GM19099 (cell line): Measurements from ENCODE around the gene LARP6.

Source experiments
- POLR2A ChIP-seq: IDR thresholded peaks from 3 replicates; pipeline ENCODE4 v1.6.1; 2011; ENCODE audit warnings: low read depth; ENCODE audit not compliant: insufficient read length; ENCODE audit errors: extremely low read depth

The LARP6 gene

GRCh38 chr15:70835841-70836240 lies 18.1 kb downstream of the LARP6 start:
- TF ChIP-seq POLR2A: no peak

- TF ChIP-seq POLR2A: no peak
Observed at GRCh38 chr15:70835415-70835814, 18.5 kb downstream of the LARP6 start.

GRCh38 chr15:70834999-70835398 lies 19.0 kb downstream of the LARP6 start:
- TF ChIP-seq POLR2A: no peak

- no peak for TF ChIP-seq POLR2A
Observed at GRCh38 chr15:70833861-70834765, 19.8 kb downstream of the LARP6 start.

GRCh38 chr15:70833422-70833821 lies 20.5 kb downstream of the LARP6 start:
- TF ChIP-seq POLR2A: no peak

GRCh38 chr15:70832176-70832575 lies 21.8 kb downstream of the LARP6 start:
- TF ChIP-seq POLR2A: no peak

- no peak for TF ChIP-seq POLR2A
Observed at GRCh38 chr15:70831094-70831911, 22.7 kb downstream of the LARP6 start.

- no peak for TF ChIP-seq POLR2A
Observed at GRCh38 chr15:70830615-70831014, 23.3 kb downstream of the LARP6 start.

- TF ChIP-seq POLR2A: no peak
Observed at GRCh38 chr15:70829371-70830166, 24.4 kb downstream of the LARP6 start.

- TF ChIP-seq POLR2A: no peak
Observed at GRCh38 chr15:70827721-70828120, 26.2 kb downstream of the LARP6 start.

GRCh38 chr15:70826634-70827033 lies 27.3 kb downstream of the LARP6 start:
- no peak for TF ChIP-seq POLR2A

- no peak for TF ChIP-seq POLR2A
Observed at GRCh38 chr15:70825841-70826240, 28.1 kb downstream of the LARP6 start.

GRCh38 chr15:70823196-70823595 lies 30.8 kb downstream of the LARP6 start:
- TF ChIP-seq POLR2A: no peak

- no peak for TF ChIP-seq POLR2A
Observed at GRCh38 chr15:70820214-70820613, 33.7 kb downstream of the LARP6 start.

GRCh38 chr15:70818580-70818979 lies 35.4 kb downstream of the LARP6 start:
- TF ChIP-seq POLR2A: no peak

GRCh38 chr15:70817266-70817665 lies 36.7 kb downstream of the LARP6 start:
- TF ChIP-seq POLR2A: no peak

GRCh38 chr15:70815604-70816003 lies 38.4 kb downstream of the LARP6 start:
- TF ChIP-seq POLR2A: no peak
